Glomerular visceral epithelial cell (primary cell): Measurements from ENCODE around the gene MOB1A.
"Not testable (repeated sequence)": the region's sequence is repeated elsewhere in the genome, so short reads cannot be mapped to it uniquely, and the experiment has no call there.

Experiments used
- DNase-seq: peaks from one replicate; pipeline ENCODE4 v3.0.0-alpha.2; 2016; ENCODE audit errors: extremely low spot score

MOB1A gene

DNA sequence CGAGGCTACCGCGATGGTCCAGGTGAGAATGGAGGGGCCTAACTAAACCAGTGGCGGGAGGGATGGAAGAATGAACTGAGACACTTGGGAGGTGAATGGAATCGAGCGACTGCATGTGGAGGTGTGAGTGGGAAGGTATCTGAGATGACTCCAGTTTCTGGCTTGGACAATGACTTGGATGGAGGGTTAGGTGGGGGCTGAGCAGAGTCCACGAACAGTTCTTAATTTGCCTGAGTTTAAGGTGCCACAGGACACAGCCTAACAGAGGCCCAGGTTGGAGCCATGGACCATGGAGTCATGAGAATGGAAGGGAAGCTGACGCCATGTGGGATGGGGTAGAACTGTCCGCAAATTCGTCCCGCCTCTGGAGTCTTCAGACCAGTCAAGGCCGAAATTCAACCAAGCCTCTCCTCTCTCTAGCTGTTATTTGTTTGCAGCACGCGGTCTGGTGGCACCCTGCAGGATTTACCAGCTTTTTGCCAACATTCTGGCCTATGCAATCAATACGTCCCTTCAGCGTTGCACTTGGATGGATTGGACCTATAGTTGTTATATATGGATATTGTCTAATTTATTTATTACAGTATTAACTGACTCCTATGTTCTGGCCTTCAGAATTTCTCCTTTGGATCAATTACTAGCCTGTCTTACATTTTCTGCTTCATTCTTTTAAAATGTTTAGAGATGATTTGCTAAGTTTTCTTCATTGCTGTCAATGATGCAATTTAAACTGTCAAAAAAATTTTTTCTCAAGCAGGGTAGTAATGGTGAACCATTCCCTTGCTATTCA is 30.0 kb downstream of the MOB1A start:
- DNase-seq = no peak

DNA sequence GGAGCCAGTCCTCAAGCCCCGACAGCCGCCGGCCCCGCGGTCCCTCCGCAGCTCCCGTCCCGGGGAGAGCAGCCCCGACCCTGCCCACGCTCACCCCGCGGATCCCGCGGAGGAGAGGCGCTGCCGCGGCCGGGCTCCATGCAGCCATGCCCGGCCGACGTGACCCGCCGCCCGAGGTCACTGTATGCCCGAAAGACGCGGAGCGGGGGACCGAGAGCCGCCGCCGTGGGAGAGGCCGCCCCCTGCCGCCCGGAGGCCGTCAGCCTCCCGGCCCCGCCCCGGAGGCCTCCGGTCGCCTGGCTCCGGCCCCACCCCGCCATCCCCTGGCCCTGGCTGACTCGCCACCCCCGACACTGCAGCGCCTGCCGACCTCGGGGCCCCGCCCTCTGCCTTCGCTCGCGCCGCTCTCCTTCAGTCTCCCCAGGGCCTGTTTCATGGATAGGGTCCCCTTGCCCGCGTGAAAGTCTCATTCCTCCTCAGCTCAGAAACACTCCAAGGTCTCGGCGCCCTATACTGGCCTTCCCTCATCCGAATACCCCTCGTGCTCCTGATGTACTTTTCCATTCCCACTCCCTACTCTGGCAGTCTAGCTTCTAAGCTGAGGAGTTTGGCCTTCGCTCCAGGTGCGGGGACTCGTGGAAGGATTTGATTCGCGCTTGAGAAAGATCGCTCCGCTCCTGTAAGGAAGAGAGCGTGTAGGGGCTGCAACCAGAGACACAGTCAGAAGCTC is 30.8 kb downstream of the MOB1A start, which contains the start of gene BOLA3:
Gene BOLA3, minus strand, starts transcription at position 186 of the 730 bp plus-strand sequence. Its CDS starts 38 bp downstream, at position 148.
- DNase-seq = peak; percentile 85

- DNase-seq = peak; percentile 23
These were observed 31.6 kb downstream of the MOB1A start for GRCh38 chr2:74146929-74147726.

DNA sequence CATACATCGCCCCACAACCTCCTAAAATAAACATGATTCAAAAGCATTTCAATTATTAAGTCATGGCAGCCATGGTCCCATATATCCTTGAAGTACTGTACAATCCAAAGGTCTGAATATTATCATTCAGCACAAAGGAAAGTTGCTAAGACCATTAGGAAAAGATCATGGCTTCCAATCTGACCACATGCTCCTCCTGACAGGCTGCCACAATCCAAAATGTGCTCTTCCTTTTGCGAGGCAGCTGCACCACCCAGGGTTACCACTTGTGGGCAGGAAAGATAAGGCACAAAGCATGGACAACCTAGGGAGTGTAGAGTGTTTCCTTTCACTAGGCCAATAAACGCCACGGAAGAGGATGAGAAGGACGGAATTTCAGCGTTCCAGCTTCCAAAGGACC is 36.3 kb downstream of the MOB1A start:
- DNase-seq = no peak

DNA sequence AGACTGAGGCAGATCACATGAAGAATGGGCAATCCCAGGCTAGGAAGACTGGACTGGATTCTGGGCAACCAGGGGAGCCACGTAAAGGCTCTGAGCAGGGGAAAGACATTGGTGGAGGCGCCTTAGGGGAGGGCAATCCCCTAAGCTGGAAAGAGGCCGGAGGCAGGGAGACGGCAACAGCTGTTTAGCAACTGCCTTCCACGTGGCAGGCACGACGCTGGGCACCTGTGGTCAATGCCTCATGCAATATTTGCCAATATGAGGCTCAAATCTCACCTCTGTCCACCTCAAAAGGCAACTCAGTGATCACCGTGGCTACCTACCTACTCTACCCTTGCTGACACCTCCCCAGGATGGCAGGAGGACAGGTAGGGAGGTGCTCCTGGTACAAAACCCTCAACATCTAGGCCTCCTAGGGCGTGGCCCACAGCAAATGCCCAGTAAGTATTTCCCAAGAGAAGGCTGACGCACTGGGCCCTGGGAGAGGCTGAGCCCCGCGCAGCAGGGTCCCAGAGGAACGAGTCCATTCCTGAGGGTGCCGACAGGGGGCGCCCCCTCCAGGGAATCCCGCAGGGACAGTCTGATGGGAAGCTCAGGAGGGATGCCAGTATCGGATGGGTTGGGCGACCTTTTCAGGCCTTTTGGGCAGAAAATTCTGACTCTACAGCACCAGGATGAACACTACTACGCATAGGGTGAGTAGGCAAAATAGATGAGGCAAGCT is 39.9 kb downstream of the MOB1A start:
- DNase-seq = no peak

- DNase-seq = no peak
These were observed 40.8 kb downstream of the MOB1A start for GRCh38 chr2:74137651-74138599.

- DNase-seq = no peak
These were observed 46.8 kb downstream of the MOB1A start for GRCh38 chr2:74131901-74132300.

GRCh38 chr2:74130211-74130995 is 48.3 kb downstream of the MOB1A start:
- DNase-seq = no peak

- DNase-seq = no peak
These were observed 50.5 kb downstream of the MOB1A start for GRCh38 chr2:74128206-74128605.

DNA sequence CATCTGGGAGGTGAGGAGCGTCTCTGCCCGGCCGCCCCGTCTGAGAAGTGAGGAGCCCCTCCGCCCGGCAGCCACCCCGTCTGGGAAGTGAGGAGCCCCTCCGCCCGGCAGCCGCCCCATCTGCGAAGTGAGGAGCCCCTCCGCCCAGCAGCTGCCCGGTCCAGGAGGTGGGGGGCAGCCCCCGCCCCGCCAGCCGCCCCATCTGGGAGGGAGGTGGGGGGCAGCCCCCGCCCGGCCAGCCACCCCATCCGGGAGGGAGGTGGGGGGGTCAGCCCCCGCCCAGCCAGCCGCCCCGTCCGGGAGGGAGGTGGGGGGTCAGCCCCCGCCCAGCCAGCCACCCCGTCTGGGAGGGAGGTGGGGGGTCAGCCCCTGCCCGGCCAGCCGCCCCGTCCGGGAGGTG is 54.7 kb downstream of the MOB1A start:
- DNase-seq = not testable (repeated sequence)

GRCh38 chr2:74121846-74122245 is 56.8 kb downstream of the MOB1A start:
- DNase-seq = not testable (repeated sequence)

DNA sequence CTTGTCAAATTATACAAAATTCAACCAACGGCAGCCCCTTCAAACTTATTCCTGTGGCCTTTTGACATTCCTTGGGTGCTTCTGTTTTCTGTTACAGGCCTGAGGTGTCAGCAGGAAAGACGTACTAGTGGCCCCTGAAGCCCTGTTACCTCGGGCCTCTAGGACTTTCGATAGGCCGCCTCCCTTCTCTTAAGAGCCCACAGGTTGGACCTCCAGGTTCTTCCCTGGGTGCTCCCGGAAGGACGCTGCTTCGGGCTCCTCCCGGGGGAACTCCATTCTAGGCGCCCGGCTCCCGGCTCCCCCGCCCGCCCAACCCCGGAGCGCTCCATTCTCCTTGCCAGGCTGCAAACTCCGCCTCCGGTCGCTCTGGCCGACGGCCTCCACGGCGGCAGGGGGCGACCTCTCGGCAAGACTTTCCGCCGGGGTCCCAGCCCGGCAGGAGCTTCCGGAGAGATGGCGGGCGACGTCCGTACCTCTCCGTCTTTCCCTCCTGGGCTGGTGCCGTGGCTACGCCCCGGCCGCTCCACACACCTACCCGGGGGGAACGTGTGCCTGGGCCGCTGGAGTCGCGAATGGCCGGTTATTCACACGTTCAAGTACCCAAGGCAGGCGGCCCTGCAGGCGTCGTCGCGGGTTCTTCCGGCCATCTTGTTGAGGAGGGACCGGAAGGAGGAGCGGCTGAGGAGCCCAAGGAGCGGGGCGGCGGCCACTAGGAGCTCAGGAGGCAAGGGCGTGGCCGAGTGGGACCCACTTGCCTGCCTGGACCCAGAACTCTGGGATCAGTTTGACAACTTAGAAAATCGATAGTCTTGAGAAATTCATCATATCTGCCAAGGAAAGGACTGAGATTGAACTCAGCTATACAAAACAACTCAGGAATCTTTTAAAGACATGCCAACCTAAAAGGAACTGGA is 58.5 kb downstream of the MOB1A start:
- DNase-seq = peak; percentile 76

DNA sequence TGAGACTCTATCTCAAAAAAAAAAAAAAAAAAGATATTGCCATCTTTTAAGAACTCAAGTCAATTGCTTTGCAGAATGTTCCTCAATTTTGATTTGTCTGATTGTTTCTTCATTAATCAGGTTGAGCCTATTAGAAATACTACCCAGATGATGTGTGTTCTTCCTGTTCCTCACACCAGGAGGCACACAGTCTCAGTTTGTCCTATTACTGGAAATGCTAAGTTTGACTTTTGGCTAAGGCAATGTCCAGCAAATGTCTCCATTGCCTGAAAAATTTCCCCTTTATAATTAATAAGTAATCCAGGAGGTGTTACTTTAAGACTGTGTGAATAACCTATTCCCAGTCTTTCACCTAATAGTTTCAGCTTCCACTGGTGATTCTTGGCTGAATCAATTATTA is 59.3 kb downstream of the MOB1A start:
- no peak for DNase-seq

DNA sequence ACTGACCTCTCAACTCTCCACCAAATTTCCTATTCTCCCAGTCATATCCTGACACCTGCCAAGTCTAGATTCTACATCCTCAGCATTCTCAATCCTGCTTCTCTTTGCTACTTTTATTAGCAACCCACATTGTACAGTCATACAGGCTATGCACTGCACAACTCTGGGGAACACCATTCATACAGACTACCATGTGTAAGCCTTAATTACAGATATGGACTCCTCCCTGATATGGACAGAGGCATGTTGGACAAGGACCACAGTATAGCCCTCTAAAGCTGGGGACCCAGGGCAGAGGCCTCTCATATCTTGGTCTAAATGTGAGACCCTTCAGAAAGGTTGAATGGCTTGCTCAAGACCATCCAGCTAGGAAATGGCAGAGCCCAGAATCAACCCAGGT is 67.3 kb downstream of the MOB1A start:
- no peak for DNase-seq

GRCh38 chr2:74110537-74110936 is 68.1 kb downstream of the MOB1A start:
- DNase-seq = no peak

DNA sequence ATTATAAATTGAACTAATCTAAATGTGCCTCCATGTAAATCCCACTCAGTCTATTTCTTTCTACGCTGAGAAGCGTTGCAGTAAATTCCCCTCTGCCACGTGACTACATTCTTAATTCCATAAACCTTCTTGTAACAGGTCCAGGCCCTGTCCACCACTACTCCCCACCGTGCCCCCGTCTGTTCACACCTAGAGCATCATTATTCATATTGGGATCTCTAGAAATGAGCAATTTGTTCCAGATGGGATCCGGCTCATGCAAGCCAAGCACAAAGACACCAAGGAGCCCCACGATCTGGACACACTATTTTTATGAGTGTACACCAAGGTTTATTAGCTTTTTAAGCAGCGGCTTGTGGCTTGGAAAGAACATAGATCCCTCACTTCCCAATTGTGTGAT is 69.1 kb downstream of the MOB1A start:
- DNase-seq = no peak

GRCh38 chr2:74107071-74107470 is 71.6 kb downstream of the MOB1A start:
- DNase-seq = no peak

DNA sequence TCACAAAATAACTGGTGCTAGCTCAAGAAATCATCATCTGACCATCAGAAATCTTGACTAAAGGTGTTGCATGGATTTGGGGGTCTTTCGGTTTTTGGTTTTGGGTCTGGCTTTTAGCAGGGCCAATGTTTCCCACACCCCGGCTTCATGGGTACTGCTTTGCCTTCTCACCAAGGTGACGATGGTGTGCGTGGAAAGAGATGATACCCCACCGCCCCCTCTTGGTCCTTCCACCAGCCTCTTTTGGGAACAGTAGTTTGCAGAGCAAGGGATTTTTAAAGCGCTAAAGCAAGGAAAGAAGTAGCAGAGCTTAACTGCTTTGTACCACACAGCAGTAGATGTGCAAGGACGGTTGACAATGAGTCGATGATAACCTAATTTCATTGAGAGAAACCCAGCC is 73.3 kb downstream of the MOB1A start:
- DNase-seq = no peak

GRCh38 chr2:74104839-74105238 is 73.8 kb downstream of the MOB1A start:
- no peak for DNase-seq
